GM23338 (cell line): ENCODE data around the gene PPP1R9B. TPM values are rescaled to one million over a fixed set of nuclear protein-coding genes. Genes with fewer than 3 reads are reported as not detected.

ENCODE experiments used
- ATAC-seq: fragments of 200-7000 bp; cut with Tn5 transposase; 3 replicates; pipeline ENCODE4 v1.9.1; 2020
- DNase-seq: peaks from one replicate; pipeline ENCODE4 v3.0.0-alpha.2; 2015; ENCODE audit warnings: low spot score
- H2AFZ ChIP-seq: fragments of 200-600 bp; sonication (generic); 2 replicates; pipeline ENCODE4 v1.8.0; 2016; ENCODE audit warnings: antibody characterized with exemption, mild to moderate bottlenecking, moderate library complexity
- H3F3A ChIP-seq: fragments of 200-600 bp; sonication (generic); replicated peaks from 2 replicates; pipeline ENCODE4 v1.8.0; 2017; ENCODE audit warnings: antibody characterized with exemption, mixed run types, low read depth
- H3K27ac ChIP-seq: fragments of 200-600 bp; sonication (generic); 2 replicates; pipeline ENCODE4 v1.6.1; 2016; ENCODE audit warnings: low read depth
- H3K27me3 ChIP-seq: fragments of 200-600 bp; sonication (generic); 2 replicates; pipeline ENCODE4 v1.8.0; 2016; ENCODE audit warnings: mild to moderate bottlenecking, mixed run types, moderate library complexity; ENCODE audit not compliant: insufficient read depth
- H3K36me3 ChIP-seq: fragments of 200-600 bp; sonication (generic); 2 replicates; pipeline ENCODE4 v1.8.0; 2016; ENCODE audit warnings: mild to moderate bottlenecking; ENCODE audit not compliant: insufficient read depth
- H3K4me1 ChIP-seq: fragments of 200-600 bp; sonication (generic); 2 replicates; pipeline ENCODE4 v1.8.0; 2016; ENCODE audit warnings: mild to moderate bottlenecking, moderate library complexity; ENCODE audit not compliant: insufficient read depth
- H3K4me2 ChIP-seq: fragments of 200-600 bp; sonication (generic); 2 replicates; pipeline ENCODE4 v1.7.1; 2017; ENCODE audit warnings: mixed run types
- H3K4me3 ChIP-seq: fragments of 200-600 bp; sonication (generic); 2 replicates; pipeline ENCODE4 v1.6.1; 2016; ENCODE audit warnings: mixed run types
- H3K79me2 ChIP-seq: fragments of 200-600 bp; sonication (generic); replicated peaks from 2 replicates; pipeline ENCODE4 v1.8.0; 2017; ENCODE audit warnings: mild to moderate bottlenecking; ENCODE audit not compliant: insufficient read depth
- H3K9me2 ChIP-seq: fragments of 200-600 bp; sonication (generic); 2 replicates; pipeline ENCODE4 v1.8.0; 2017; ENCODE audit not compliant: insufficient read depth
- H4K20me1 ChIP-seq: fragments of 200-600 bp; sonication (generic); replicated peaks from 2 replicates; pipeline ENCODE4 v1.8.0; 2017; ENCODE audit warnings: mild to moderate bottlenecking; ENCODE audit not compliant: insufficient read depth
- H3K27ac Mint-ChIP-seq: 2 replicates; pipeline ENCODE4 v1.8.0; 2020; ENCODE audit warnings: inconsistent platforms, mild to moderate bottlenecking, moderate library complexity, mixed read lengths
- H3K27me3 Mint-ChIP-seq: 3 replicates; pipeline ENCODE4 v1.8.0; 2022; ENCODE audit warnings: low read depth, mild to moderate bottlenecking, moderate library complexity, mixed read lengths, inconsistent platforms; ENCODE audit not compliant: insufficient read depth, poor library complexity
- H3K36me3 Mint-ChIP-seq: 3 replicates; pipeline ENCODE4 v1.8.0; 2021; ENCODE audit warnings: low read depth, mild to moderate bottlenecking, inconsistent platforms, moderate library complexity, mixed read lengths
- H3K4me1 Mint-ChIP-seq: 3 replicates; pipeline ENCODE4 v1.8.0; 2020; ENCODE audit warnings: mild to moderate bottlenecking, inconsistent platforms, mixed read lengths
- H3K4me3 Mint-ChIP-seq: 3 replicates; pipeline ENCODE4 v1.8.0; 2021; ENCODE audit warnings: moderate library complexity, mild to moderate bottlenecking, inconsistent platforms, mixed read lengths
- H3K9me3 Mint-ChIP-seq: 3 replicates; pipeline ENCODE4 v1.8.0; 2020; ENCODE audit warnings: moderate library complexity, mild to moderate bottlenecking, inconsistent platforms, mixed read lengths
- CREB1 ChIP-seq: fragments of 250-450 bp; sonication (Bioruptor Pico); IDR thresholded peaks from 2 replicates; pipeline ENCODE4 v1.5.0; 2020; ENCODE audit warnings: low read depth, mild to moderate bottlenecking, moderate library complexity
- CTCF ChIP-seq, 2 experiments: fragments of 200-600 bp in 1 of 2; sonication (generic) in 1 of 2; conservative IDR thresholded peaks; 2 replicates each; pipeline versions ENCODE4 v1.5.1 to v1.6.1; 2016 to 2017; ENCODE audit warnings: antibody characterized with exemption in 2 of 2, low read depth in 2 of 2, mild to moderate bottlenecking in 2 of 2, moderate library complexity in 1 of 2
- ETS1 ChIP-seq: IDR thresholded peaks from 2 replicates; pipeline ENCODE4 v1.6.1; 2016; ENCODE audit warnings: antibody characterized with exemption
- EZH2 ChIP-seq: fragments of 200-600 bp; sonication (generic); IDR thresholded peaks from one replicate; pipeline ENCODE4 v1.8.0; 2017; ENCODE audit warnings: antibody characterized with exemption, mild to moderate bottlenecking, low read depth; ENCODE audit not compliant: unreplicated experiment
- EZH2phosphoT487 ChIP-seq: fragments of 200-600 bp; sonication (generic); IDR thresholded peaks from one replicate; pipeline ENCODE4 v1.8.1; 2018; ENCODE audit warnings: antibody characterized with exemption; ENCODE audit not compliant: unreplicated experiment
- JUNB ChIP-seq: IDR thresholded peaks from one replicate; pipeline ENCODE4 v1.6.1; 2016; ENCODE audit warnings: antibody characterized with exemption; ENCODE audit not compliant: unreplicated experiment
- NANOG ChIP-seq: IDR thresholded peaks from 2 replicates; pipeline ENCODE4 v1.6.1; 2016; ENCODE audit warnings: antibody characterized with exemption, borderline replicate concordance
- POLR2AphosphoS5 ChIP-seq: IDR thresholded peaks from 2 replicates; pipeline ENCODE4 v1.6.1; 2016; ENCODE audit warnings: antibody characterized with exemption, low read depth
- REST ChIP-seq: IDR thresholded peaks from one replicate; pipeline ENCODE4 v1.6.1; 2018; ENCODE audit warnings: antibody characterized with exemption; ENCODE audit not compliant: unreplicated experiment
- STAT1 ChIP-seq: IDR thresholded peaks from one replicate; pipeline ENCODE4 v1.6.1; 2016; ENCODE audit warnings: antibody characterized with exemption; ENCODE audit not compliant: unreplicated experiment
- ZNF114 ChIP-seq: fragments of 250-450 bp; sonication (Bioruptor Pico); IDR thresholded peaks from 2 replicates; pipeline ENCODE4 v1.5.0; 2020; ENCODE audit warnings: mild to moderate bottlenecking, moderate library complexity
- ZNF331 ChIP-seq: fragments of 250-450 bp; sonication (Bioruptor Pico); IDR thresholded peaks from 2 replicates; pipeline ENCODE4 v1.5.0; 2020; ENCODE audit warnings: low read depth, mild to moderate bottlenecking, moderate library complexity
- ZNF462 ChIP-seq: fragments of 250-450 bp; sonication (Bioruptor Pico); IDR thresholded peaks from 2 replicates; pipeline ENCODE4 v1.5.0; 2020; ENCODE audit warnings: mild to moderate bottlenecking, moderate library complexity
- polyA plus RNA-seq: library from polyadenylated mRNA; unstranded; fragments of >200 nt; fragmentation: Nextera tagmentation; extraction: Ambion mirVana; gene quantifications from 2 replicates; pipeline ENCODE4 v1.2.1, GENCODE V29; 2016
- total RNA-seq: library from RNA; depleted of rRNA; stranded (reverse); fragments of >200 nt; shearing (Covaris generic); gene quantifications from 2 replicates; pipeline ENCODE4 v1.2.3, GENCODE V29; 2014

Gene PPP1R9B
- total and polyA plus RNA-seq, 2 experiments from 2014 or later = 2.1 to 10.5 TPM

GRCh38 chr17:50141026-50141744, 9.3 kb downstream of the PPP1R9B start:
- no peak for ATAC-seq
- H3K4me1 Mint-ChIP-seq = peaks cover 19% of the 10 kb centered on the region
- H4K20me1 ChIP-seq = no peaks in the 10 kb centered on the region

More at GRCh38 chr17:50141026-50141744, 9.3 kb downstream of the PPP1R9B start:
- no peak for TF ChIP-seq JUNB
- no peak for TF ChIP-seq ZNF114 (CRISPR knock-in tag)
- no peak for TF ChIP-seq POLR2AphosphoS5
- TF ChIP-seq NANOG = no peak
- TF ChIP-seq STAT1 = no peak
- TF ChIP-seq CTCF (conservative IDR thresholded peaks at IDR 0.05; ENCODE audit: low read depth in 2 of 2) = no peak
- TF ChIP-seq EZH2phosphoT487 = no peak
- TF ChIP-seq EZH2 = no peak
- no peak for TF ChIP-seq CREB1 (CRISPR knock-in tag)
- no peak for TF ChIP-seq ZNF331 (CRISPR knock-in tag)
- no peak for TF ChIP-seq REST
- TF ChIP-seq ETS1 = no peak
- TF ChIP-seq ZNF462 (CRISPR knock-in tag) = no peak
- H3K9me3 Mint-ChIP-seq = no peaks in the 10 kb centered on the region
- H3K27me3 Mint-ChIP-seq = peaks cover 25% of the 10 kb centered on the region
- no peak overlapping the region for H3K27ac Mint-ChIP-seq
- Histone ChIP-seq H3K79me2 (no peaks in the 10 kb centered on the region), H3K4me2 (no peak overlapping the region), H3K36me3 (no peaks in the 10 kb centered on the region; the same call in 1 of the 2 replicates), H3K27me3 (no peaks in the 10 kb centered on the region), H3K4me3 (no peak overlapping the region), H2AFZ (no peak overlapping the region), H3K27ac (no peak overlapping the region), H3K4me1 (peaks cover 5% of the 10 kb centered on the region), H3K9me2 (no peaks in the 10 kb centered on the region), H3F3A (no peaks in the 10 kb centered on the region)
- DNase-seq = no peak
- peaks cover 53% of the 10 kb centered on the region for H3K36me3 Mint-ChIP-seq
- no peak overlapping the region for H3K4me3 Mint-ChIP-seq
